NCI-H345 treated with DMSO at 0.1 percent for 48 hours (cell line): ENCODE results near the gene GPANK1.

Source experiments
- DNase-seq: peaks from one replicate; lab custom pipeline; 2025; ENCODE audit not compliant: unreplicated experiment; lab: John Stamatoyannopoulos, UW

GPANK1 gene

DNA sequence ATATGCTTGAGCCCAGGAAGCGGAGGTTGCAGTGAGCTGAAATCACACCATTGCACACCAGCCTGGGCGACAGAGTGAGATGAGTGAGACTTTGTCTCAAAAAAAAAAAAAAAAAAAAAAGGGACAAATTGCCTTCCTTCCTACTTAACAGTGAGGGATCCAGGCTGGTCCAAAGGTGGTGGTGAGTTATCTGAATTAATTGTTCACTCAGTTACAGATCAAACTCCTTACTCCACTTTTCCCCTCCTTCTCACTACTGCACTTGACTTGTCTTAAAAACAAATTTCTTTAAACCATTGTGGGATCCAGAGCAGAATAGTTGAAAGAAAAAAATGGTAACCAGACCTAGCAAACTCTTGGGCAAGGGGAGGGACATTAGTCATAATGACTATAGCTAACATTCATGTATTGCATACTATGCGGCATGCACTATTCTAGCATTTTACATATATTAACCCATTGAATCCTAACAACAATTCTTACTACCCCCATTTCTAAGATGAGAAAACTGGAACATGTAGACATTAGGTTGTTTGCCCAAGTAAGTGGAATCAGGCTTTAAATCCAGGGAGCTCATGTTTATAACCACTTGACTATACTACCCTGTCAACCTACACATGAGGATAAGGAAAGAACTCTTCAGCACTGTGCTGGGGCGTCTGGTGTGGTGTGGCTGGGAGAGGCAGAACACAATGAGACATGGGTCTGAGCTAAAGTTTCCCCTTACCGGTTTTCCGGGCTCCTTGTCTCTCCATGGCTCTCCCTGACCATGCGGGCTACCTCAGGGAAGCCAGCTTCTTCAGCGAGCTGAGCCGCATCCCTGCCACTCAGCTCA, 1.5 kb downstream of the GPANK1 start:
- no peak for DNase-seq

DNA sequence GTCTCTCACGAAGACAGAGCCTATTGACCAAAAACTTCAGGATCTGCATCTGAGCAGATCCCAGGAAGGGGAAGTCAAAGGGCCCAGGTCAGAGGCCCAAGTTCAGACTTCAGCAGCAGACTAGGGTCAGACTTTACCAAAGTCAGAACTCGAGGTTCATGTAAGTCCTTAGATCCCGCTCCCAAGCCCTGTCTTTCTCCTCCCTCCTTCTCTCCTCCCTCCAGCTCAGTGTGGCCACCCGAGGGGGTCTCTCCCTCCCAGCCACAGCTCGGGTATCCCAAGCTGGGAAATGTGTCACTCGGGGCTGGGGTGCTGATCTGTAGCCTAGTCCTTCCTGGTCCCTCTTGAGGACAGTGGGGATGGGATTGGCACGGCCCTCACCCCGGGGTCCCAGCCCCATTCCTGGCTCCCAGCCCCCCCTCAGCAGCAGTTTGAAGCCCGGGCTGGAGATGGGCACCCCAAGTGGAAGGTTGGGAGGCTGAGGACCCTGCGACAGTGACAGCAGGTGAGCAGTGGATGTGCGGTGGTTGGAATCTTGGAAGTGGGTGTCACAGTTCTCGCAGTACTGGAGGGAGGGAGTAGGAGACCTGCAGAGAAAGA, 2.6 kb downstream of the GPANK1 start:
- no peak for DNase-seq

DNA sequence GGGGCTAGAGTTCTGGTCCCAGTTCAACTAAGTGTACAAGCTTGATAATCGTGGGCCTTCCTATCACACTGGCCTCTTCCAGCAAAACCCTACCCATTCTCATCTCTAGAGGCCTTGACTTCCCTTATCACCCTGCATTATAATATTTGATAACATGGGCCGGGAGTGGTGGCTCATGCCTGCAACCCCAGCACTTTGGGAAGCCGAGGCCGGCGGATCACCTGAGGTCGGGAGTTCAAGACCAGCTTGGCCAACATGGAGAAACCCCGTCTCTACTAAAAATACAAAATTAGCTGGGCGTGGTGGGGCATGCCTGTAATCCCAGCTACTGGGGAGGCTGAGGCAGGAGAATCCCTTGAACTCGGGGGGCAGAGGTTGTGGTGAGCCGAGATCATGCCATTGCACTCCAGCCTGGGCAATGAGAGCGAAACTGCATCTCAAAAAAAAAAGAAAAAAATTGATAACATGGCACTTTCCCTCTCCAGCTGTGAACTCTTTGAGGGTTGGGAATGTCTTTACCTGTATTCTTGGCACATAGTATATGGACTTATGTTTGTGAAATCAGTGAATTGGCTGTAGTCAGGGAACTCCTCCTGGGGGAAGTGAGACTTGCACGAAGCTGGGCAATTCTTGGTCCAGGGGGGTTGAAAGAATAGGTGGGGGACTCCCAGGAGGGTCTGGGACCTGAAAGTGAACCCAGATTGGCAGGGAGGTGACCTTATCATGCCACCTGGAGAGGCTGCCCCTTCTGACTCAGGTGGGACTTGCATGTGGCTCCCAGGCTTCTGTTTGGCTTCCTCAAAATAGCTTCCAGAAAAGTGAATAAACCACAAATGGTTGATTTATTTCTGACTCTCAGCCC, 3.3 kb downstream of the GPANK1 start:
- no peak for DNase-seq

DNA sequence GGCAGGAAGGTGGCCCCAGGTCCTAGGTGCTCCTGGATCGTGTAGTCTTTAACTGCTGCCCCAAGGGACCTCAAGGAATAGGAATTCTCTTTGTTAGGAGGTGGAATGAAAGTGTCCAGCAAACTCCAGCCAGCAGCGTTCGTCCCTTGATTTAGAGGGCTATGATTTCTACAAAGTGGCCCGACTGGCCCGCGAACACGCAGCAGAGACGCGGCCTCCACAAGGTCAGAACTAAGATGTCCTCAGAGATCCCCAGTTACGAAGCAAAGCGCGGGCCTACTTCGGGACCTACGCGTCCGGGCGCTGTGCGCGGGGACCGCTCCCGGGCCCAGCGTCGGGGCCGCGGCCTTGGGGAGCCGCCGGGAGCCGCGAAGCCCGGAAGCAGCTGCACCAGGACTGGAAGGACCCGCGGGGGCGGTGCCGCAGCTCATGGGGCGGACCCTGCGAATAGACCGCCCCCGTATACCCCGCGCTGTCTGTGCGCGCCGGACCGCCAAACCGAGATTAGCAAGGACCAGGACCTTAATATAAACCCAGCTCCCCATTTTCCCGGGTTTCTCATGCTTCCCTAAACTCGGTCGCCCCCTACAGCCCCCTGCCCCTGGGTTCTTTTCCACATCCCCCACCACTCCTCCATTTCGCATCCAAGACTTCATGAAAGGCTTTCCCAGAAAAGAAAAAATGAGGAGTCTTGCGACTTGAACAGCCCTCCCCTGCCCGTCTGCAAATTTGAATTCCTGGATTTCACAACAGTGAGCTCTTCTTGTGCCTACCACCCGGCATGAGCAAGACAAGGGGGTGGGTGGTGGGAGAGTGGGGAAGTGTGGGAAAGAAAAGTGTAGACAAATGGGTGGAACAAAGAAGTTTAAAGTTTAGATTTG, 4.2 kb downstream of the GPANK1 start, which contains the start of gene C6orf47:
Gene C6orf47, minus strand, starts transcription at position 398 of the 881 bp plus-strand sequence. CDS start 831 bp downstream, outside the sequence.
- DNase-seq = peak; percentile 65

DNA sequence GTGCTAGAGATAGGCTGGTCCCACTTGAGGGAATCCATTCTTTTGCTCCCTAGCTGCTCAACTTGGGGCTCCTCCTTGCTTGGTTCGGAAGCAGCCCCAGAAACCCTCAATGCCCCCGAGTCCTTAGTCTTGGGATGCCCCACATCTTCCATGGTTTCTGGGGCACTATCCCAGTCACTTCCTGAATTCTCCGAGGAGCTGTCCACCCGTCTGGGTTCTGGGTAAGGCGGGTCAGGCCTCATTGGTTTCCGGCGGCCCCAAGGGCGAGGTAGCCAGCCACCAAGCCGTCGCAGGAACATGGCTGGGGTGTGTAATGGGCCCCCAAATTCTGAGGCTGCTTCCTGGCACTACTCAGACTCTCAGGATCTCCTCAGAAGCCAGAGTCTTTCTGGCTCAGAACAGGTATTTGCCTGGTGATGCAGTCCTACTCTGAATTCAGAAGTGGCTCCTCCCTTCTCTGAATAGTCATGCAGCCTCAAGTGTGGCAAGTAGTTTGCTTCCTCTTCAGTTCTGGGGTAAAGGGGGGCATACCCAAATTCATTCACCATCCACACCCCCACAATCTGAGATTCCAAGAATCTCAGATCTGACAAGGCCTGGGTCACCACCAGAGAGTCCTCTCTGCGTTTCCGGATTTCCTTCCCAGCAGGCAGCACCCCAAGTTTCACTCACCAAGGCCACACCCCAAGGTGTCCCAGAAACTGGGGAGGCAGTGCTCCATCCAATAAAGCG, 5.0 kb downstream of the GPANK1 start:
- no peak for DNase-seq

DNA sequence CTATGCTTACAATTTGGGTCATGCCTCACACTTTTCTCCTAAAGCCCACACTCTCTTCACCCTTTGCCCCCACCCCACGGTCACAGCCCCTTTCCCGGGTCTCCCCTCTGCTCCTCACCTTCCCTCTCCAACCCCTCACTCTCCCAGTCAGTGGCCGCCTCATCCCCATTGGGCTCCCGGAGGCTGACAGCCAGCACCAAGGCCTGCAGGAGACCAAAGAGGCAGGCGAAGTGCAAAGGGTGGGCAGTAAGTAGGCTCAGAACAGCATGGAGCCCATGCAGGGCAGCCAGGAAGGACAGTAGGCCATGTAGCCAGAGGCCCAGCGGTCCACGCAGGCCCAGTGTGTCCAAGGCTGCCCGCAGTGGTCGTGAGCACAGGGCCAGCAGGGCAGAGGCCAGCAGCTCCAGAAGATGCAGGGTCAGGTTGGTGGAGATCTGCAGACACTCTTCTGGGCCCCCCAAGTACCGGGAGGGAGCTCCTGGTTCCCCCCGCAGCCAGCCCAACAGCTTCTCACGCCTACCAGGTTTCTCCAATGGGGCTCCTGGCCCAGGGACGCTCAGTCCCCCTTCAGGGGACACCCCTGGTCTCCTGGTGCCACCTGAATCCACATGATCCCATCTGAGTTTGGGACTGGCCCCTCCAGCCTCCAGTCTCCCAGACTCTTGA, 5.7 kb downstream of the GPANK1 start:
- DNase-seq = no peak

DNA sequence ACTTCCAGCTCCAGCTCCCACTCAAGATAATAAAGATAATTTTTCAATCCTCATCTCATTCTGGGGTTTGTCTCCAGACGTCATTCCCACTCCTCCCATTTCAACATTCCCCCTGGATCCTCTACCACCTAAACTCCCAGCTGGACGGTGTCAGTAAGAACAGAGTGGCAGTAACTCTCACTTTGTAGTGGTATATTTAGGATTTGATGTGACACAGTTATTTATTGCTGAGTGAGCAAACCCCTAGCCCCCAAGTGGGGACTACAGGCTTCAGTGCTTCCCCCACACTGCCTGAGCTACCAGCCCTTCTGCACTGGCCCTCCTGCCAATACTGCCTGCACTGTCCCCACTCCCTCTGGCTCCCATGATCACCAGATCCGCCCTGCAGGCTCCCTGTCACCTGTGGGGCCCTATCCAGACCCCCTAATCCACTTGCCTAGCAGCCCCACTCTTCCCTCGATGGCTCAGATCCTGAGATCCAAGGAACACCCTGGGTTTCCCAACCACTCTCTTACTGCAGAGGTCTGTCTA, 6.6 kb downstream of the GPANK1 start:
- no peak for DNase-seq

DNA sequence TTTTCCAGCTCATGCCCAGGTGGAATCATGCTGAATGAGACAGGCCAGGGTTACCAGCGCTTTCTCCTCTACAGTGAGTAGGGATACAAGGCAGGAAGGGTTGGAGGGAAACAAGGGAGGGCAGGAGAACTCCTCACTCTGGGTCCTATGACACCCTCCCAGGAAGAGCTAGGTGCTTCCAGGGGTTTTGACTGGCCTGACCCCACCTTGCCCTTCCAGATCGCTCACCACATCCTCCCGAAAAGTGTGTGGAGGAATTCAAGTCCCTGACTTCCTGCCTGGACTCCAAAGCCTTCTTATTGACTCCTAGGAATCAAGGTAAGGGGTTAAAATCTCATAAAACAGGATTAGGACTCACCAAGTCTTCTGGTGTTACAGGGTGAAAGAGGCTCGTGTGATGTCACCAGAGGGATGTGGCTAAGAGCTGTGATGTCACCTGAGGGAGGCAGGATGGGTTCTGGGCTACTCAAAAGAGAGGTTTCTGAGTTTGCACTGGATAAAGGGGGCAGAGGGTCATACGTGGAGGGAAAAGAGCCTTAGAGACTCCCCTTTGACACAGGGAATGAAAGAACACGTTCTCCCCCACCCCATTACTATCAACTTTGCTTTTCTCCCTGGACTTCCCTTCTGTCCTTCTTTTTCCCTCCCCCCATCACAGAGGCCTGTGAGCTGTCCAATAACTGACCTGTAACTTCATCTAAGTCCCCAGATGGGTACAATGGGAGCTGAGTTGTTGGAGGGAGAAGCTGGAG, 7.2 kb downstream of the GPANK1 start:
- no peak for DNase-seq

DNA sequence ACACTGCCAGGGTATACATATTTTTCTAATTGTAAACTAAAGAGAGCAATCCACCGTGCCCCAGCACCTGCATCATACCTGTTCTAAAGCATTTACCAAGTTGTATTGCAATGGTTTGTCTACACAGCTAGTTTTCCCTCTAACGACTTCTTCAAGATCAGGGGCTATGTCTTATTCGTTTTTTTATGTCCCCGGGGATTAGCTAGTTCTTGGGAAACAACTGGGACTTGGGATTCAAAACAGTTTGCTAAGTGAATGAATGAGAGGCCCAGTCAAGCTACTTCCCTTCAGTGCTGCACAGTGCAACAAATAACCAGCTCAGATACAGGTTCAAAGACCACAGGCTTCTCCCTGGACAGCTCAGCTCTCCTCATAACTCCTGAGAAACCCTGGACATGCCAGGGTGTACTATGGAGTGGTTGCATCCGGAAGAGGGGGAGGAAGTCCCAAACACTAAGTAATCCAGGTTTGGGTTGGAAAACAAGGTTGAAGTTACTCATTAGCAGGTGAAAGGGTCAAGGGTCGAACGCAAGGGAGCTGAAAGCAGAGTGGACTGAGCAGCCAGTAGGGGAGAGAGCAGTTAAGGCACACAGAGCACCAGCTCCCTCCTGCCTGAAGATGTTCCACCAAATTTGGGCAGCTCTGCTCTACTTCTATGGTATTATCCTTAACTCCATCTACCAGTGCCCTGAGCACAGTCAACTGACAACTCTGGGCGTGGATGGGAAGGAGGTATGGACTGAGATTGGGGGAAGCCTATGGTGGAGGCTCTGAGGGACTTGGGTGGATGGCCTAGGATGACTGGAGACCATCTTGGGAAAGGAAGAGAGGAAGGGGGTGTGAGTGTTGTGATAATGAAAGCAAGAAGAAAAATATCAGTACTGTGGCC, 9.2 kb downstream of the GPANK1 start, which contains the start of gene APOM:
Gene APOM, plus strand, starts transcription at position 546 of the 889 bp plus-strand sequence. Its CDS starts 73 bp downstream, at position 619.
- no peak for DNase-seq

DNA sequence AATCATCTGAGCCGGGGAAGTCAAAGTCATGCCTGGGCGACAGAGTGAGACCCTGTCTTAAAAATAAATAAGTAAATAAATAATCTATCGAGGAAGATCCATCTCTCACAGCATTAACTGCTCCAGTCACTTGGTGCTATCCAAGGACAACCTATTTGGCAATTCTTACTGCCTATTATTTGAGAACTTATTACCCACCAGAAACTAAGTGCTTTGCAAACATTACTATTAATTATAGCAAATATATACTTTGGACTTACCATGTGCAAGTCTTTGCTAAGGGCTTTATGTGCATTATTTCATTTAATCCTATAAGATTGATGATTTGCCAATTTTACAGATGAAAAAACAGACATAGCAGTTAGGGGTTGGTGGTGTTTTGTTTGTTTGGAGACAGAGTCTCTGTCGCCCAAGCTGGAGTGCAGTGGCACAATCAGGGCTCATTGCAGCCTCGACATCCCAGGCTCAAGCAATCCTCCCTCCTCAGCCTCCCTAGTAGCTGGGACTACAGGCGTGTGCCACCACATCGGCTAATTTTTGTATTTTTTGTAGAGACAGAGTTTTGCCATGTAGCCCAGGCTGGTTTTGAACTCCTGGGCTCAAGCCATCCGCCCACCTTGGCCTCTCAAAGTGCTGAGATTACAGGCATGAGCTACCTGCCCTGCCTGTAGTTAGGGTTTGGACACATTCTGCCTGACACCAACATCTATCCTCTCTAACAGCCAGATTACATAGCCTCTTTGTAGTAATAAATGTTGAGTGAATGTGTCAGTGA, 10.0 kb downstream of the GPANK1 start:
- DNase-seq = no peak

DNA sequence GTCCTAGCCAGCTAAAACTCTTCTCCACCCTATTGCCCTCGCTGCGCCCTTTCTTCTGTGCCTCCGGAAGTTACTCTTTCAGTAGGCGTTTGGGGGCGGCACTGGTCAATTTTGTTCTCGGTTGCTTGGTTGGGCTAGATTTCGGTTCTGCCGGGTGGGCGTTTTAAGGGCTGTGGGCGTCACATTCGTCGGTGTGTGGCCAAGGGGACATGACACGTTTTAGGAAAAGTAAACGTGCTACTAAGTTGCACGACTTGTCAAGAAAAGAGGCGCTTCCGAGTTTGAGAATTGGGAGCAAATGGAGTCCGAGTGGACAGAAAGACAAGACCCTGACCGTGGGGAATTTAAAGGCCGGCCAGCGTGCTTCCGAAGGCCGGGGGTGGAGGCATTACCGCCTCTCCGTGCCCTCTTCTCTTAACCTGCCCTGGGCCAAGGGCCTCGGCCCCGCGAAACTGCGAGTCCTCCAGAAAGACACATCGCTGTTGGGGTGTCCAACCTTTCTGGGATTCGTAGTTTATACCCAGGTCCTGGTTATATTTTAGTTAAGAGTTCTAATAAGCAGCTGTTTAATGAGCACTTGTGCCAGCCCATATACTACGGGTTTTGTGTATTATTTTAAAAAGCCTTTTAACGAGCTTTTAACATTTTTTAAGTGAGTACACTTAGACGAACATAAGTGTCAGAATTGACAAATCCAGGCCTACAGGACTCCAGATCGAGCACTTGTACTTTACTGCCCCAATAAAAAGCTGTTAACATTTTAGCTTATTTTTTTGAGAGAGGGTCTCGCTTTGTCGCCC, 11.7 kb downstream of the GPANK1 start:
- no peak for DNase-seq

DNA sequence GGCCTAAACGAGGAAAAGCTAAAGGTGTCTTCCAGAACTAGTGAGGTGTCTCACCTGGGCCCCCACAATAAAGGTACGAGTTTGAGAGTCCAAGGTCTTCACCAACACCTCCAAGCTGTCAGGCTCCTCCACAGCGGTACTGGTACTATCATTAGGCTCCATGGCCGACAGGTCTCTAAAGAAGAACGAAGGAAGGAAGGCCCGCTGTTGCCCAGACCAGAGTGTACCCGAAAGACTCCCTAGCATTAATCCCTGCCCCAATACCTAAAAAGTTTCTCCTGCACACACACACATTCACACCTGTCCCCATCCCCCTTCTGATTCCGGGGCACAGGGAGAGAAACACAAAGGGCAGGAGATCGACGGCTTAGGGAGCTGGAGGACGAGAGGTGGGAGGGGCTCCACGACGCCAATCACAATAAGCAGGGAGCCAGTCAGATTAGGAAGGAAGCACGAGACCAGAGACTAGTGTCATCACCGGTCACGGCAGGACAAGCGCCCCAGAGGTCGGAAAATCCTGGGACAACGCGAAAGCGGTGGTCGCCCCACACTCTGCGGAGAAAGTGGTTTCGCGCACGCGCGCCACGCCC, 13.1 kb downstream of the GPANK1 start:
- peak; percentile 26 for DNase-seq

DNA sequence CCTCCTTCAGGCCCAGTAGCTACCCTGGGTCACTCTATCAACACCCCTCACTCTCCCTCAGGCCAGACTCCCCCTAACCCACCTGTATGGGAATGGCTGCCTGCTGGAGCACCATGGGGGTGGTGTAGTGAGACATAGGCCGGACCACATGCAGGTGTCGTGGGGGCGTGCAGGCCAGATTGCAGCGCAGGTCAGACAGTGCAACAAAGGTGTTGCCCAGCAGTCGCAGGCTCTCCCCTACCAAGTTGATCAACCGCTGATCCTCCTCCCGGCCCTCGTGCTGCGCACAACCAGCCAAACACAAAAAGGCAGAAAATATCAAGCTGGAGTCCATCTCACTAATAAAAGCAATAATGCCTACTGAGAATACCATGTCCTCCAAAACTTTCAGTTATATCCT, 19.5 kb downstream of the GPANK1 start:
- DNase-seq = no peak

DNA sequence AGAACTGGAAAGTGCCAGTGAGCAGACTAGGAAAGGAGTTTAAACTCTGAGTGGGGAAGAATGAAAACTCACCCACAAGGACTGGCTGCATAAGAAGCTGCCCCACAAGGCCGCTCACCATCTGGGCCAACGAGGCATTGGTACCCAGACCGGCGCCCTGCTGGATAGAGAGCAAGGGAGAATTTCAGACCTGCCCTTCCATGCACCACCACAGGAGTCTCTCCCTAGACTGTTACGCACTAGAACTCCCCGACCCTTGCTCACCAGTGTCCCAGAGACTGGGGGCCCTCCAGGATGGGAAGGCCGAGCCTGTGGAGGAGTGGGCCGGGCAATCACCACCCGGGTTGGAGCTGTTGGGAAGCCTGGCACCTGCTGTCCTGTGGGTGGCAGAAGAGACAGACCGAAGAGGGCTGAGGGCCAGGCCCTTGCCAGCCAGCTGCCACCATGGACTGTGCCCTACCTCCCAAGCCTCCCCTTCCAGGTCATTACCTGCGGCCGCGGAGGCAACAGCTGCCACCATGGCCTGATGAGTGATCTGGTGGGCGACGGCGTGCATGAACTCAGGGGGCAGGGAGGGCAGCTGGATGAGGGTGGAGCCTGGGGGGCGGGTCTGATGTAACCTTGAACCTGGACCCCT, 20.9 kb downstream of the GPANK1 start:
- no peak for DNase-seq
